HCT116 (cell line): ENCODE measurements around the gene TGFBR3.

Experiments
- EZH2 ChIP-seq: fragments of 200-600 bp; sonication (generic); IDR thresholded peaks from 2 replicates; pipeline ENCODE4 v1.6.1; 2017; ENCODE audit warnings: antibody characterized with exemption, mixed run types
- EZH2phosphoT487 ChIP-seq: fragments of 200-600 bp; IDR thresholded peaks from 2 replicates; pipeline ENCODE4 v1.6.1; 2018; ENCODE audit warnings: antibody characterized with exemption, borderline replicate concordance
- POLR2A ChIP-seq: IDR thresholded peaks from 2 replicates; pipeline ENCODE4 v1.7.0; 2011; ENCODE audit warnings: borderline replicate concordance; ENCODE audit not compliant: insufficient read depth, insufficient read length; ENCODE audit errors: extremely low read depth
- POLR2AphosphoS5 ChIP-seq: IDR thresholded peaks from 2 replicates; pipeline ENCODE4 v1.6.1; 2011; ENCODE audit warnings: mild to moderate bottlenecking, low read depth, low read length, moderate library complexity
- RAD21 ChIP-seq: IDR thresholded peaks from 2 replicates; pipeline ENCODE4 v1.6.1; 2012; ENCODE audit warnings: low read depth, mild to moderate bottlenecking
- SIN3A ChIP-seq: IDR thresholded peaks from 2 replicates; pipeline ENCODE4 v1.6.1; 2012; ENCODE audit warnings: low read depth
- SRF ChIP-seq: IDR thresholded peaks from 2 replicates; pipeline ENCODE4 v1.6.1; 2012; ENCODE audit warnings: low read depth
- TF ChIP-seq, protein P1 (sequence below): IDR thresholded peaks from 2 replicates; pipeline ENCODE4 v1.6.1; 2012
- TF ChIP-seq, protein P2 (sequence below), 3 experiments: fragments of 200-600 bp in 1 of 3; sonication (generic) in 1 of 3; IDR thresholded peaks in 2 of 3; conservative IDR thresholded peaks in 1 of 3; 2 replicates each; pipeline ENCODE4 v1.5.1; 2012 to 2017; ENCODE audit warnings: low read depth in 2 of 3, low read length in 2 of 3, antibody characterized with exemption in 1 of 3, borderline replicate concordance in 1 of 3, control low read depth in 1 of 3, mild to moderate bottlenecking in 1 of 3, mixed read lengths in 1 of 3, mixed run types in 1 of 3, moderate library complexity in 1 of 3; ENCODE audit not compliant: insufficient read depth in 1 of 3
- TF ChIP-seq, protein P3 (sequence below): IDR thresholded peaks from 2 replicates; pipeline ENCODE4 v1.6.1; 2012

DNA sequence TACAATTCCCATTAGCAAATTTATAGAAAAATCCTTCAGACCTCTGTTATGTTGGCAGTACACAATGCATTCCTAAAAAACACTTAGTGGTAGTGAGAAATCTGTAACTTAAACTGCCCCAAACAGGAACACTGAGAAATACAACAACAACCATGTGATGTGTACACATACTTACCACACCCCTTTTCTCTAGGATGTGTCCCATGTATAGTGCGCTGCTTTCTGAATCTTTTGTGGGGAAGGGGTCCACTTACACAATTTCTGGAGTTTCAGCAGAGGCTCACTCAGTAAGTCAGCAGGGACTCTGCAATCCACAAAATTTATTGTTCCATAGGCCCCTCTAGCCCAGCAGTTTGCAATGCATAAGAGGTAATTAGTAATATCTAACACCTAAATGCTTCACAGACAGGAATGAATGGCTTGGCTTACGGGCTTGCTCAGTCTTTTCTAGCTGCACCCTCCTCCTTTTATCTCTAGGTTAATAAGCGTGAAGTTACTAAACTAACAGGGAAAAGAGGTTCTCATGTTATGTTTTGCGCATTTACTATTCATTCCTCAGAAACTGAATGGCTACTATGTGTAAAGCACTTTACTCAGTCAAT, 115.2 kb downstream of the TGFBR3 start:
- TF ChIP-seq SIN3A (no peak), POLR2A (no peak), SRF (no peak), EZH2phosphoT487 (no peak), RAD21 (no peak), POLR2AphosphoS5 (no peak), EZH2 (no peak)
- TF ChIP-seq, protein P1, sequence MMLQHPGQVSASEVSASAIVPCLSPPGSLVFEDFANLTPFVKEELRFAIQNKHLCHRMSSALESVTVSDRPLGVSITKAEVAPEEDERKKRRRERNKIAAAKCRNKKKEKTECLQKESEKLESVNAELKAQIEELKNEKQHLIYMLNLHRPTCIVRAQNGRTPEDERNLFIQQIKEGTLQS: no peak
- TF ChIP-seq, protein P2, sequence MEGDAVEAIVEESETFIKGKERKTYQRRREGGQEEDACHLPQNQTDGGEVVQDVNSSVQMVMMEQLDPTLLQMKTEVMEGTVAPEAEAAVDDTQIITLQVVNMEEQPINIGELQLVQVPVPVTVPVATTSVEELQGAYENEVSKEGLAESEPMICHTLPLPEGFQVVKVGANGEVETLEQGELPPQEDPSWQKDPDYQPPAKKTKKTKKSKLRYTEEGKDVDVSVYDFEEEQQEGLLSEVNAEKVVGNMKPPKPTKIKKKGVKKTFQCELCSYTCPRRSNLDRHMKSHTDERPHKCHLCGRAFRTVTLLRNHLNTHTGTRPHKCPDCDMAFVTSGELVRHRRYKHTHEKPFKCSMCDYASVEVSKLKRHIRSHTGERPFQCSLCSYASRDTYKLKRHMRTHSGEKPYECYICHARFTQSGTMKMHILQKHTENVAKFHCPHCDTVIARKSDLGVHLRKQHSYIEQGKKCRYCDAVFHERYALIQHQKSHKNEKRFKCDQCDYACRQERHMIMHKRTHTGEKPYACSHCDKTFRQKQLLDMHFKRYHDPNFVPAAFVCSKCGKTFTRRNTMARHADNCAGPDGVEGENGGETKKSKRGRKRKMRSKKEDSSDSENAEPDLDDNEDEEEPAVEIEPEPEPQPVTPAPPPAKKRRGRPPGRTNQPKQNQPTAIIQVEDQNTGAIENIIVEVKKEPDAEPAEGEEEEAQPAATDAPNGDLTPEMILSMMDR (IDR thresholded peaks at IDR 0.05 in 2 of 3, conservative IDR thresholded peaks at IDR 0.05 in 1 of 3; ENCODE audit: borderline replicate concordance in 1 of 3, insufficient read depth in 1 of 3, low read depth in 2 of 3, low read length in 2 of 3): no peak
- TF ChIP-seq, protein P3, sequence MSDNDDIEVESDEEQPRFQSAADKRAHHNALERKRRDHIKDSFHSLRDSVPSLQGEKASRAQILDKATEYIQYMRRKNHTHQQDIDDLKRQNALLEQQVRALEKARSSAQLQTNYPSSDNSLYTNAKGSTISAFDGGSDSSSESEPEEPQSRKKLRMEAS: no peak
